K562 treated with DMSO at 1 percent for 12 hours (cell line): Measurements from ENCODE around the gene ABCE1. TPM values are rescaled to one million over a fixed set of nuclear protein-coding genes. Genes with fewer than 3 reads are reported as not detected.

Experiments used
- total RNA-seq: library from RNA; unstranded; fragments of 300-600 nt; gene quantifications from 2 replicates; pipeline ENCODE4 v1.2.3, GENCODE V29; 2022; ENCODE audit not compliant: insufficient read depth

ABCE1 gene
- total RNA-seq = 12.5 and 37.9 TPM in 2 replicates

DNA sequence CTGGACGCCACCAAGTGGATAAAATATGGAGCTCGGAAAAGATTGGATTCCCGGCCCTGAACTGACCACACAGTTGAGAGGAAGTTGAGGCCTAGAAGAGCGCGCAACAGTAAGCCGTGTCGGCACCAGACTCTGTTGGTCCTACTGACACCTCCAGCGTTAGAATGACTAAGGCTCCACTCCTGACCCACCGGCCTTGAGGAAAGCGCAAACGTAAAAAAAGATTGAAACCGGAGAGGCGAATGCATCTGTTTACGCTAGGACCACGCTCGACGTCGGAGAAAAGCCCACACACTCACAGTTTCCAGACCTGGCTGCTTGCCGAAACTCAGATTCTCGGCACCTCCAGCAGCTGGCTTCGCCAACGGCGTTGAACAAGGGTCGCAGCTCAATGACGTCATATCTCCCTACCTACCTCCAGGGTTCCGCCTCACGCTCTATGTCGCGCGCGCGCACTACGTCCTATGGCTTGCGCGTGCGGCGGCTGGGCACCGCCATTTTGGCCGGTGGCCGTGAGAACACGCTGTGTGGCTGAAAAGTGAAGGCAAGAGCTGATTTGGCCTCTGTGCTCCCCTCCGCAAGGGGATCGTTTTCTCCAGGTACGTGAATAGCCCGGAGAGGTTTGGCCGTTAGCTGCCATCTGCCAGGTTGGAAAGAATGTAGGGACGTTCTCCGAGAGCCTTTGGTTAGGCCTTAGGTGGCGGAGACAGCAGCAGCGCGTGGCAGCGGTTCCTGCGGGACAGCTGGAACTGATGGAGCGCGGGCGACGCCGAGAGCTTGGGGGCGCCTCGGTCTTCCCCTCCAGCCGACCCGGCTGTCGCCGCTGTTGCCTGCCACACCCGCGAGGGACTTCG, at the start of gene ABCE1, which contains the start of gene ANAPC10:
Gene ABCE1, plus strand, starts transcription at position 491 of the 854 bp plus-strand sequence. CDS start 6,102 bp downstream, outside the sequence.
Gene ANAPC10, minus strand, starts transcription at position 376 of the 854 bp plus-strand sequence. CDS start 2,097 bp downstream, outside the sequence.

Other genes with a start within 250 kb of the ABCE1 start
- gene ANAPC10, start 115 bp upstream of the ABCE1 start, total RNA-seq = 12.0 and 22.5 TPM in 2 replicates
- gene OTUD4, start 82.3 kb downstream of the ABCE1 start, total RNA-seq = 2.9 and 16.2 TPM in 2 replicates